ENCODE measurements around the gene DPEP2. TPM values are rescaled to one million over a fixed set of nuclear protein-coding genes. Genes with fewer than 3 reads are reported as not detected.

Gene DPEP2
- polyA plus RNA-seq, 3 donors, result 117 to 235 (median 124) TPM

DNA sequence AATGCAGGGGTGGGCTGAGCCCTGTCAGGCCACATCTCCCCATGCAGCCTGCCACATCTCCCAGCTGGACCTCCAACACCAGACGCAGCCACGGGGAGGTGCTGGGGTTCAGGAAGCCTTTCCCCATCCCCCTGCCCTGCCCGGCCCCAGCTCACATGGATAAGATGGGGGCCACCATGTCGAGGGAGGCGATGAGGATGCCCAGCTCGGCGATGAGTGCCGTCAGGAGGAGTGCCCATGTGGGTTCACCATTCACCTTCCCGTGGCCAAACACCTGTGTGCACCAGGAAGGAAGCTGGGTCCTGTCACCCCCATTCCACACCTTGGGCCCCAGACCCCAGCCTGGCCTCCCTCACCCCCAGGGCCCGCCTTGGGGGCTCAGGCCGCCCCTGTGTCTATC, 49.6 kb downstream of the DPEP2 start:
- Histone ChIP-seq H3K27ac (ENCODE audit: low read depth in 1 of 2, low read length in 2 of 2) (no peak overlapping the region), H3K4me3 (replicated peaks in 1 of 3; ENCODE audit: low read depth in 2 of 3, low read length in 3 of 3) (no peak overlapping the region), H2AFZ (ENCODE audit: insufficient read depth, low read depth, low read length, poor library complexity, severe bottlenecking) (no peak overlapping the region), H3K79me2 (ENCODE audit: insufficient read depth, low read length) (no peaks in the 10 kb centered on the region), H4K20me1 (ENCODE audit: insufficient read depth, low read length) (no peaks in the 10 kb centered on the region), H3K36me3 (replicated peaks in 1 of 2; ENCODE audit: control insufficient read depth in 1 of 2, insufficient read depth in 2 of 2, low read length in 2 of 2) (peaks cover 88 to 94% of the 10 kb centered on the region in 2 donors), H3K9me3 (replicated peaks in 1 of 2; ENCODE audit: control insufficient read depth in 1 of 2, insufficient read depth in 1 of 2, low read length in 2 of 2) (no peaks in the 10 kb centered on the region), H3K4me1 (ENCODE audit: control insufficient read depth in 1 of 2, insufficient read depth in 2 of 2, low read length in 2 of 2) (no peaks in the 10 kb centered on the region), H3K9ac (ENCODE audit: insufficient read depth, low read length, poor library complexity, severe bottlenecking) (no peak overlapping the region), H3K27me3 (ENCODE audit: control insufficient read depth in 2 of 2, insufficient read depth in 2 of 2, low read length in 2 of 2) (no peaks in the 10 kb centered on the region), H3K4me2 (replicated peaks; ENCODE audit: extremely low read depth, low read length, poor library complexity, severe bottlenecking) (no peak overlapping the region)
- DNase-seq, result no peak
- intact Hi-C loops (cut with micrococcal nuclease), result no loop called here
- no peaks in the 10 kb centered on the region for H3K9me3 Mint-ChIP-seq
- H3K27me3 Mint-ChIP-seq (ENCODE audit: low read depth in 3 of 3), result peaks cover 0 to 2% (median 0%) of the 10 kb centered on the region in 3 donors
- TF ChIP-seq, protein P1, sequence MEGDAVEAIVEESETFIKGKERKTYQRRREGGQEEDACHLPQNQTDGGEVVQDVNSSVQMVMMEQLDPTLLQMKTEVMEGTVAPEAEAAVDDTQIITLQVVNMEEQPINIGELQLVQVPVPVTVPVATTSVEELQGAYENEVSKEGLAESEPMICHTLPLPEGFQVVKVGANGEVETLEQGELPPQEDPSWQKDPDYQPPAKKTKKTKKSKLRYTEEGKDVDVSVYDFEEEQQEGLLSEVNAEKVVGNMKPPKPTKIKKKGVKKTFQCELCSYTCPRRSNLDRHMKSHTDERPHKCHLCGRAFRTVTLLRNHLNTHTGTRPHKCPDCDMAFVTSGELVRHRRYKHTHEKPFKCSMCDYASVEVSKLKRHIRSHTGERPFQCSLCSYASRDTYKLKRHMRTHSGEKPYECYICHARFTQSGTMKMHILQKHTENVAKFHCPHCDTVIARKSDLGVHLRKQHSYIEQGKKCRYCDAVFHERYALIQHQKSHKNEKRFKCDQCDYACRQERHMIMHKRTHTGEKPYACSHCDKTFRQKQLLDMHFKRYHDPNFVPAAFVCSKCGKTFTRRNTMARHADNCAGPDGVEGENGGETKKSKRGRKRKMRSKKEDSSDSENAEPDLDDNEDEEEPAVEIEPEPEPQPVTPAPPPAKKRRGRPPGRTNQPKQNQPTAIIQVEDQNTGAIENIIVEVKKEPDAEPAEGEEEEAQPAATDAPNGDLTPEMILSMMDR (IDR thresholded peaks at IDR 0.05), result no peak
- no peaks in the 10 kb centered on the region for H3K4me1 Mint-ChIP-seq
- H3K27ac Mint-ChIP-seq, result no peak overlapping the region
- H3K4me3 Mint-ChIP-seq, result no peak overlapping the region
- H3K36me3 Mint-ChIP-seq, result peaks cover 64 to 91% of the 10 kb centered on the region in 2 donors
- WGBS (ENCODE audit: insufficient coverage), result 99% methylated on average over 9 of the region's 11 CpGs

DNA sequence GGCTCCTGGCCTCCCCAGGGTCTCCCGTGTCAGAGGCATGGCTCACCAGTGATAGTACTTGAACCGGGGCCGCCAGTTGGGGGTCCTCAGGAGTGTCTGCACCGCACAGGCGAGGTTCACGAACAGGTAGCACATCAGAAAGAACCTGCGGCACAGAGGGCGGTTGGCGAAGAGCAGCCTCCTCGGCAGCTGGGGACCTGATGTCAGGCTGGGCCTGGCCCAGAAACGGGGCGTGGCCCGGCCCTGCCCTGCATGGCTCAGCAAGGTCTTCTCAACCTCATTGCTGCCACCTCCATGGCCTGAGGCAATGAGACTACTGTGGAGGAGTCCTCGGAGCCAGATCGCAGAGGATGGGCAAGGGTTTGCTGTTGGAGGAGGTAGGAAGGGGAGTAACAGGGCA, 51.3 kb downstream of the DPEP2 start:
- H3K36me3 ChIP-seq (replicated peaks in 1 of 2; ENCODE audit: control insufficient read depth in 1 of 2, insufficient read depth in 2 of 2, low read length in 2 of 2), result peaks cover 85 to 93% of the 10 kb centered on the region in 2 donors

More for the DNA sequence above, 51.3 kb downstream of the DPEP2 start:
- no peak overlapping the region for H2AFZ ChIP-seq (ENCODE audit: insufficient read depth, low read depth, low read length, poor library complexity, severe bottlenecking)
- Mint-ChIP-seq H3K27me3 (ENCODE audit: low read depth in 3 of 3) (peaks cover 0 to 2% (median 0%) of the 10 kb centered on the region in 3 donors), H3K4me1 (no peaks in the 10 kb centered on the region), H3K27ac (no peak overlapping the region), H3K36me3 (peaks cover 58 to 93% of the 10 kb centered on the region in 2 donors), H3K9me3 (no peaks in the 10 kb centered on the region), H3K4me3 (no peak overlapping the region)
- no peaks in the 10 kb centered on the region for H4K20me1 ChIP-seq (ENCODE audit: insufficient read depth, low read length)
- no peak overlapping the region for H3K4me2 ChIP-seq (replicated peaks; ENCODE audit: extremely low read depth, low read length, poor library complexity, severe bottlenecking)
- no peaks in the 10 kb centered on the region for H3K4me1 ChIP-seq (ENCODE audit: control insufficient read depth in 1 of 2, insufficient read depth in 2 of 2, low read length in 2 of 2)
- intact Hi-C loops (cut with micrococcal nuclease), result no loop called here
- H3K27me3 ChIP-seq (ENCODE audit: control insufficient read depth in 2 of 2, insufficient read depth in 2 of 2, low read length in 2 of 2), result no peaks in the 10 kb centered on the region
- no peak for DNase-seq
- 95% methylated on average over 11 of the region's 15 CpGs for WGBS (ENCODE audit: insufficient coverage)
- no peaks in the 10 kb centered on the region for H3K9me3 ChIP-seq (replicated peaks in 1 of 2; ENCODE audit: control insufficient read depth in 1 of 2, insufficient read depth in 1 of 2, low read length in 2 of 2)
- TF ChIP-seq, protein P1 (IDR thresholded peaks at IDR 0.05), result no peak
- no peak overlapping the region for H3K4me3 ChIP-seq (replicated peaks in 1 of 3; ENCODE audit: low read depth in 2 of 3, low read length in 3 of 3)
- no peak overlapping the region for H3K9ac ChIP-seq (ENCODE audit: insufficient read depth, low read length, poor library complexity, severe bottlenecking)
- no peak overlapping the region for H3K27ac ChIP-seq (ENCODE audit: low read depth in 1 of 2, low read length in 2 of 2)
- no peaks in the 10 kb centered on the region for H3K79me2 ChIP-seq (ENCODE audit: insufficient read depth, low read length)
